K562 (cell line): ENCODE measurements around the gene RAB2B. TPM values are rescaled to one million over a fixed set of nuclear protein-coding genes. Genes with fewer than 3 reads are reported as not detected.

ENCODE experiments used
- HMG20B ChIP-seq: fragments of 250-450 bp; sonication (Bioruptor Pico); IDR thresholded peaks from 2 replicates; pipeline ENCODE4 v1.5.0; 2021; ENCODE audit warnings: mild to moderate bottlenecking
- KDM5B ChIP-seq: fragments of 200-600 bp; sonication (generic); IDR thresholded peaks from 2 replicates; pipeline ENCODE4 v1.6.1; 2012; ENCODE audit warnings: low read depth, mild to moderate bottlenecking, moderate library complexity, low read length, control low read depth, inconsistent platforms; ENCODE audit not compliant: insufficient replicate concordance
- MAX ChIP-seq: sonication (generic); formaldehyde crosslinking; IDR thresholded peaks from 2 replicates; pipeline ENCODE4 v1.9.0; 2022; ENCODE audit warnings: mild to moderate bottlenecking, missing genetic modification reagents
- MCM3 ChIP-seq: fragments of 450-650 bp; IDR thresholded peaks from 2 replicates; pipeline ENCODE4 v1.6.1; 2016
- MGA ChIP-seq: fragments of 450-650 bp; IDR thresholded peaks from 2 replicates; pipeline ENCODE4 v1.6.1; 2016; ENCODE audit warnings: mild to moderate bottlenecking, moderate library complexity
- NR2C2 ChIP-seq, 2 experiments: fragments of 200-800 bp in 1 of 2; sonication (Bioruptor generic) in 1 of 2; sonication (generic) in 1 of 2; formaldehyde crosslinking in 1 of 2; IDR thresholded peaks; 2 replicates each; pipeline versions ENCODE4 v1.6.1 to v1.8.0; 2016 to 2022; ENCODE audit warnings: mild to moderate bottlenecking in 1 of 2, missing compliant biosample characterization in 1 of 2, missing genetic modification characterization in 1 of 2, missing genetic modification reagents in 1 of 2
- SETDB1 ChIP-seq: IDR thresholded peaks from one replicate; pipeline ENCODE4 v1.6.1; 2012; ENCODE audit warnings: low read length, control low read depth, inconsistent platforms
- ZBTB9 ChIP-seq: fragments of 450-650 bp; formaldehyde crosslinking; IDR thresholded peaks from 2 replicates; pipeline ENCODE4 v1.4.0; 2020; ENCODE audit warnings: mild to moderate bottlenecking, moderate library complexity
- ZNF143 ChIP-seq: sonication (generic); formaldehyde crosslinking; IDR thresholded peaks from 2 replicates; pipeline ENCODE4 v1.9.0; 2022; ENCODE audit warnings: mild to moderate bottlenecking, missing genetic modification reagents
- ZNF165 ChIP-seq: fragments of 250-450 bp; sonication (Bioruptor Pico); IDR thresholded peaks from 2 replicates; pipeline ENCODE4 v1.4.0; 2020; ENCODE audit warnings: borderline replicate concordance
- ZNF589 ChIP-seq: fragments of 200-800 bp; sonication (Bioruptor generic); IDR thresholded peaks from 2 replicates; pipeline ENCODE4 v1.6.1; 2016; ENCODE audit warnings: low read depth, missing genetic modification characterization, missing compliant biosample characterization
- polyA plus RNA-seq, 8 experiments: library from polyadenylated mRNA; depleted of rRNA in 4 of 8; stranded (reverse) in 5 of 8; unstranded in 3 of 8; fragments of >200 nt; fragmentation: Nextera tagmentation in 2 of 8; fragmentation: Illumina TruSeq in 1 of 8; extraction: Ambion mirVana in 2 of 8; extraction: Trizol in 1 of 8; gene quantifications; 2 replicates each; pipeline versions ENCODE4 v1.2.1 to v1.2.3, GENCODE V29; 2011 to 2014; ENCODE audit warnings: inconsistent platforms in 1 of 8, missing spikeins in 1 of 8
- total RNA-seq, 7 experiments: library from RNA; depleted of rRNA in 6 of 7; stranded (reverse); fragments of >200 nt in 6 of 7; fragmentation: Illumina TruSeq in 2 of 7; extraction: Trizol in 2 of 7; gene quantifications; 2 replicates each; pipeline versions ENCODE4 v1.2.1 to v1.2.3, GENCODE V29; 2011 to 2021; ENCODE audit warnings: low replicate concordance in 1 of 7
- TF ChIP-seq, protein P1 (sequence below): fragments of 450-650 bp; IDR thresholded peaks from 2 replicates; pipeline ENCODE4 v1.6.1; 2016

RAB2B gene
- total and polyA plus RNA-seq, 9 of the 15 experiments (the other 6 are each of a cell fraction or from before 2014, with no cell fraction given): 4.6 to 19.8 (median 9.8) TPM

- TF ChIP-seq, protein P1, sequence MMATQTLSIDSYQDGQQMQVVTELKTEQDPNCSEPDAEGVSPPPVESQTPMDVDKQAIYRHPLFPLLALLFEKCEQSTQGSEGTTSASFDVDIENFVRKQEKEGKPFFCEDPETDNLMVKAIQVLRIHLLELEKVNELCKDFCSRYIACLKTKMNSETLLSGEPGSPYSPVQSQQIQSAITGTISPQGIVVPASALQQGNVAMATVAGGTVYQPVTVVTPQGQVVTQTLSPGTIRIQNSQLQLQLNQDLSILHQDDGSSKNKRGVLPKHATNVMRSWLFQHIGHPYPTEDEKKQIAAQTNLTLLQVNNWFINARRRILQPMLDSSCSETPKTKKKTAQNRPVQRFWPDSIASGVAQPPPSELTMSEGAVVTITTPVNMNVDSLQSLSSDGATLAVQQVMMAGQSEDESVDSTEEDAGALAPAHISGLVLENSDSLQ: no peak
- TF ChIP-seq NR2C2 (CRISPR knock-in tag; IDR thresholded peaks at IDR 0.05): peak; percentile 45; the same call in 1 of the 2 replicates
- peak; percentile 93 for TF ChIP-seq NR2C2 (tag; IDR thresholded peaks at IDR 0.05)
- no peak for TF ChIP-seq ZBTB9
- no peak for TF ChIP-seq HMG20B
- no peak for TF ChIP-seq KDM5B
- no peak for TF ChIP-seq ZNF589 (CRISPR knock-in tag)
- no peak for TF ChIP-seq SETDB1
- TF ChIP-seq MAX: no peak
- TF ChIP-seq MGA: no peak
- no peak for TF ChIP-seq ZNF165 (CRISPR knock-in tag)
- TF ChIP-seq MCM3: no peak
- TF ChIP-seq ZNF143 (CRISPR knock-in tag): no peak
Observed at GRCh38 chr14:21476925-21477681, at the start of gene RAB2B, which contains the start of gene TOX4 (continued).
